ENCODE measurements around the gene LRMDA.

LRMDA gene

GRCh38 chr10:76285515-76285914 is 854.1 kb downstream of the LRMDA start:
- Histone ChIP-seq H3K9me3 (ENCODE audit: control insufficient read depth, insufficient read depth, low read depth, low read length) (no peaks in the 10 kb centered on the region), H3K4me1 (ENCODE audit: control insufficient read depth, insufficient read depth, low read length) (peaks cover 10% of the 10 kb centered on the region), H3K27ac (ENCODE audit: extremely low read depth, low read depth, low read length) (no peak overlapping the region), H3K4me3 (ENCODE audit: low read depth, low read length) (no peak overlapping the region), H3K36me3 (ENCODE audit: control insufficient read depth in 2 of 2, insufficient read depth in 1 of 2, low read length in 2 of 2) (no peaks in the 10 kb centered on the region)
- CTCF ChIA-PET = no interaction called here
- POLR2A ChIA-PET = no interaction called here
- TF ChIP-seq, protein P1, sequence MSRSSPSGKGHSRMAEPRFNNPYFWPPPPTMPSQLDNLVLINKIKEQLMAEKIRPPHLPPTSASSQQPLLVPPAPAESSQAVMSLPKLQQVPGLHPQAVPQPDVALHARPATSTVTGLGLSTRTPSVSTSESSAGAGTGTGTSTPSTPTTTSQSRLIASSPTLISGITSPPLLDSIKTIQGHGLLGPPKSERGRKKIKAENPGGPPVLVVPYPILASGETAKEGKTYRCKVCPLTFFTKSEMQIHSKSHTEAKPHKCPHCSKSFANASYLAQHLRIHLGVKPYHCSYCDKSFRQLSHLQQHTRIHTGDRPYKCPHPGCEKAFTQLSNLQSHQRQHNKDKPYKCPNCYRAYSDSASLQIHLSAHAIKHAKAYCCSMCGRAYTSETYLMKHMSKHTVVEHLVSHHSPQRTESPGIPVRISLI (tag by site-specific recombination; IDR thresholded peaks at IDR 0.05) = no peak
- no peak for TF ChIP-seq ZNF530 (tag by site-specific recombination; IDR thresholded peaks at IDR 0.05; ENCODE audit: low read depth)
- TF ChIP-seq ZSCAN30 (tag by site-specific recombination; IDR thresholded peaks at IDR 0.05) = no peak
- TF ChIP-seq, protein P2, sequence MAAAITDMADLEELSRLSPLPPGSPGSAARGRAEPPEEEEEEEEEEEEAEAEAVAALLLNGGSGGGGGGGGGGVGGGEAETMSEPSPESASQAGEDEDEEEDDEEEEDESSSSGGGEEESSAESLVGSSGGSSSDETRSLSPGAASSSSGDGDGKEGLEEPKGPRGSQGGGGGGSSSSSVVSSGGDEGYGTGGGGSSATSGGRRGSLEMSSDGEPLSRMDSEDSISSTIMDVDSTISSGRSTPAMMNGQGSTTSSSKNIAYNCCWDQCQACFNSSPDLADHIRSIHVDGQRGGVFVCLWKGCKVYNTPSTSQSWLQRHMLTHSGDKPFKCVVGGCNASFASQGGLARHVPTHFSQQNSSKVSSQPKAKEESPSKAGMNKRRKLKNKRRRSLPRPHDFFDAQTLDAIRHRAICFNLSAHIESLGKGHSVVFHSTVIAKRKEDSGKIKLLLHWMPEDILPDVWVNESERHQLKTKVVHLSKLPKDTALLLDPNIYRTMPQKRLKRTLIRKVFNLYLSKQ (tag by site-specific recombination; IDR thresholded peaks at IDR 0.05; ENCODE audit: borderline replicate concordance) = no peak
- no peak for TF ChIP-seq ZNF24 (tag by site-specific recombination; IDR thresholded peaks at IDR 0.05)
- TF ChIP-seq, protein P3, sequence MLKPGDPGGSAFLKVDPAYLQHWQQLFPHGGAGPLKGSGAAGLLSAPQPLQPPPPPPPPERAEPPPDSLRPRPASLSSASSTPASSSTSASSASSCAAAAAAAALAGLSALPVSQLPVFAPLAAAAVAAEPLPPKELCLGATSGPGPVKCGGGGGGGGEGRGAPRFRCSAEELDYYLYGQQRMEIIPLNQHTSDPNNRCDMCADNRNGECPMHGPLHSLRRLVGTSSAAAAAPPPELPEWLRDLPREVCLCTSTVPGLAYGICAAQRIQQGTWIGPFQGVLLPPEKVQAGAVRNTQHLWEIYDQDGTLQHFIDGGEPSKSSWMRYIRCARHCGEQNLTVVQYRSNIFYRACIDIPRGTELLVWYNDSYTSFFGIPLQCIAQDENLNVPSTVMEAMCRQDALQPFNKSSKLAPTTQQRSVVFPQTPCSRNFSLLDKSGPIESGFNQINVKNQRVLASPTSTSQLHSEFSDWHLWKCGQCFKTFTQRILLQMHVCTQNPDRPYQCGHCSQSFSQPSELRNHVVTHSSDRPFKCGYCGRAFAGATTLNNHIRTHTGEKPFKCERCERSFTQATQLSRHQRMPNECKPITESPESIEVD (tag by site-specific recombination; IDR thresholded peaks at IDR 0.05) = no peak
- no peak for TF ChIP-seq ZNF664 (tag by site-specific recombination; IDR thresholded peaks at IDR 0.05)
- no peak for TF ChIP-seq ZBTB20 (tag by site-specific recombination; IDR thresholded peaks at IDR 0.05)
- TF ChIP-seq ZBTB7A (tag by site-specific recombination; IDR thresholded peaks at IDR 0.05; ENCODE audit: low read depth) = no peak
- TF ChIP-seq OVOL3 (tag by site-specific recombination; IDR thresholded peaks at IDR 0.05) = no peak
- no peak for TF ChIP-seq ZNF701 (tag by site-specific recombination; IDR thresholded peaks at IDR 0.05)
- no peak for TF ChIP-seq ZNF792 (tag by site-specific recombination; IDR thresholded peaks at IDR 0.05)
- TF ChIP-seq ZNF302 (tag by site-specific recombination; IDR thresholded peaks at IDR 0.05; ENCODE audit: low read depth) = no peak
- TF ChIP-seq ZNF610 (tag by site-specific recombination; IDR thresholded peaks at IDR 0.05; ENCODE audit: borderline replicate concordance) = no peak
- no peak for TF ChIP-seq ZNF596 (tag by site-specific recombination; IDR thresholded peaks at IDR 0.05)
- no peak for TF ChIP-seq ZNF280C (tag by site-specific recombination; IDR thresholded peaks at IDR 0.05)
- TF ChIP-seq ZNF311 (tag by site-specific recombination; IDR thresholded peaks at IDR 0.05; ENCODE audit: borderline replicate concordance) = no peak
- no peak for TF ChIP-seq CTCF (tag by site-specific recombination; IDR thresholded peaks at IDR 0.05)
- TF ChIP-seq ZBTB17 (tag by site-specific recombination; IDR thresholded peaks at IDR 0.05) = no peak
